Esophagus muscularis mucosa (tissue), 4 donors: ENCODE results near the gene SNX11. TPM values are rescaled to one million over a fixed set of nuclear protein-coding genes. Genes with fewer than 3 reads are reported as not detected.

Experiments used
- DNase-seq: peaks from one replicate; pipeline ENCODE4 v3.0.0-alpha.2; 2017; ENCODE audit errors: extremely low spot score
- H3K27ac ChIP-seq, 4 donors: fragments of 200-600 bp; sonication (generic); replicated peaks in 1 of 4; 1 replicate in 3 of 4; 2 replicates in 1 of 4; pipeline ENCODE4 v1.5.1; 2016 to 2019; ENCODE audit warnings: mild to moderate bottlenecking in 1 of 4
- H3K27me3 ChIP-seq, 4 donors: fragments of 200-600 bp; sonication (generic); one replicate each; pipeline versions ENCODE4 v1.5.1 to v1.6.0; 2016 to 2019
- H3K36me3 ChIP-seq, 4 donors: fragments of 200-600 bp; sonication (generic); one replicate each; pipeline ENCODE4 v1.5.1; 2016 to 2019
- H3K4me1 ChIP-seq, 4 donors: fragments of 200-600 bp; sonication (generic); one replicate each; pipeline ENCODE4 v1.5.1; 2016 to 2019
- H3K4me3 ChIP-seq, 4 donors: fragments of 200-600 bp; sonication (generic); 1 replicate in 2 of 4; 2 replicates in 2 of 4; pipeline ENCODE4 v1.5.1; 2016 to 2019; ENCODE audit warnings: mild to moderate bottlenecking in 4 of 4, moderate library complexity in 1 of 4
- H3K9me3 ChIP-seq, 4 donors: fragments of 200-600 bp; sonication (generic); 1 replicate in 3 of 4; 2 replicates in 1 of 4; pipeline ENCODE4 v1.5.1; 2016 to 2019
- CTCF ChIP-seq, 3 experiments: fragments of 200-600 bp in 2 of 3; fragments of 450-650 bp in 1 of 3; sonication (generic) in 2 of 3; IDR thresholded peaks; one replicate each; pipeline ENCODE4 v1.5.1; 2017 to 2019; ENCODE audit warnings: antibody characterized with exemption in 3 of 3, mild to moderate bottlenecking in 2 of 3, moderate library complexity in 1 of 3
- EP300 ChIP-seq: sonication (generic); formaldehyde crosslinking; IDR thresholded peaks from one replicate; pipeline ENCODE4 v1.6.1; 2017; ENCODE audit warnings: antibody characterized with exemption
- POLR2A ChIP-seq: fragments of 450-650 bp; IDR thresholded peaks from one replicate; pipeline ENCODE4 v1.6.1; 2017; ENCODE audit warnings: antibody characterized with exemption, moderate library complexity, mild to moderate bottlenecking, low read depth
- POLR2AphosphoS5 ChIP-seq, 2 donors: sonication (generic); formaldehyde crosslinking; IDR thresholded peaks; one replicate each; pipeline ENCODE4 v1.6.1; 2017; ENCODE audit warnings: antibody characterized with exemption in 2 of 2
- WGBS: methylation state at CpG from one replicate; pipeline ENCODE4 v1.1.5; 2018; 5-methylcytosine and 5-hydroxymethylcytosine counted together
- intact Hi-C: fragments of 100-400 bp; cut with DNase I; formaldehyde crosslinking; loops from one replicate; pipeline ENCODE4 v1.15.1; 2023
- total RNA-seq, 4 donors: library from RNA; depleted of rRNA; stranded (reverse); fragments of >200 nt; gene quantifications; one replicate each; pipeline versions ENCODE4 v1.1.0 to v1.2.1, GENCODE V29; 2016

The SNX11 gene
- total RNA-seq, 4 donors from 2014 or later, result 16.1 to 22.0 (median 20.3) TPM

DNA sequence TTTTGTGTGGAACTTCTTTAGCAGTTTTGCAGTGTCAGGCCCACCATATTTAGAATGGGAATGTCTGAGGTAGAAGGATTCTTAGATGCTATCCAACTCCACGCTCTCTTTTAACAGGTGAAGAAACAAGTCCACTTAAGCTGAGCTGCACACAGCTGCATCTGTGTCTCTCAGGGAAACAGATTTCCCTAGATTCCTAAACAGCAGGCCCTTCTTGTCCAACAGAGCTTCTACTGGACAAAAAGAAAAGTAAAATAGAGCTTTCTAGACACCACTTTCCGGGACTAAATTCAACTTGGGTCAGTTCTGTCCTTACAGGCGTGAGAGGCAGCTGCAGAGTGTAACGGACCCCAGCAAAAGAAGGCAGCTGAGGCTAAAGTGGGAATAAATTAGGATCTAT, 51.7 kb downstream of the SNX11 start:
- no peaks in the 10 kb centered on the region for H3K36me3 ChIP-seq
- 71% methylated on average over 4 of the region's 4 CpGs for WGBS
- TF ChIP-seq POLR2A (no peak), EP300 (no peak), CTCF (IDR thresholded peaks at IDR 0.05) (no peak)
- intact Hi-C loops, result no loop called here
- H3K27me3 ChIP-seq, result peaks cover 0 to 33% (median 3%) of the 10 kb centered on the region in 4 donors
- H3K27ac ChIP-seq, result no peak overlapping the region
- no peak for DNase-seq
- no peaks in the 10 kb centered on the region for H3K4me1 ChIP-seq
- no peak overlapping the region for H3K4me3 ChIP-seq
- no peaks in the 10 kb centered on the region for H3K9me3 ChIP-seq

- Histone ChIP-seq H3K4me3 (no peak overlapping the region), H3K9me3 (no peaks in the 10 kb centered on the region), H3K27me3 (peaks cover 0 to 27% (median 0%) of the 10 kb centered on the region in 4 donors), H3K27ac (no peak overlapping the region), H3K36me3 (no peaks in the 10 kb centered on the region), H3K4me1 (no peaks in the 10 kb centered on the region)
- no peak for DNase-seq
- intact Hi-C loops, result no loop called here
- 92% methylated on average over 5 of the region's 5 CpGs for WGBS
- TF ChIP-seq POLR2AphosphoS5 (IDR thresholded peaks at IDR 0.05) (no peak), CTCF (IDR thresholded peaks at IDR 0.05) (no peak), EP300 (no peak), POLR2A (no peak)
Observed at GRCh38 chr17:48160177-48161081, 52.9 kb downstream of the SNX11 start.

GRCh38 chr17:48161127-48161905, 53.8 kb downstream of the SNX11 start:
- TF ChIP-seq POLR2AphosphoS5 (IDR thresholded peaks at IDR 0.05) (no peak), EP300 (no peak), CTCF (IDR thresholded peaks at IDR 0.05) (no peak), POLR2A (no peak)
- Histone ChIP-seq H3K36me3 (no peaks in the 10 kb centered on the region), H3K27me3 (peaks cover 0 to 18% (median 0%) of the 10 kb centered on the region in 4 donors), H3K27ac (no peak overlapping the region), H3K4me3 (no peak overlapping the region), H3K9me3 (no peaks in the 10 kb centered on the region), H3K4me1 (no peaks in the 10 kb centered on the region)
- 93% methylated on average over 4 of the region's 4 CpGs for WGBS
- no peak for DNase-seq
- intact Hi-C loops, result no loop called here

GRCh38 chr17:48162306-48162934, 54.9 kb downstream of the SNX11 start:
- Histone ChIP-seq H3K27ac (no peak overlapping the region), H3K27me3 (peaks cover 0 to 17% (median 0%) of the 10 kb centered on the region in 4 donors), H3K9me3 (no peaks in the 10 kb centered on the region), H3K4me1 (no peaks in the 10 kb centered on the region), H3K4me3 (no peak overlapping the region), H3K36me3 (no peaks in the 10 kb centered on the region)
- intact Hi-C loops, result no loop called here
- WGBS, result 89% methylated on average over 5 of the region's 5 CpGs
- TF ChIP-seq EP300, result no peak
- no peak for DNase-seq
